Right ventricle myocardium superior (tissue), 1 donor: ENCODE data around the gene EIF4H. TPM values are rescaled to one million over a fixed set of nuclear protein-coding genes. Genes with fewer than 3 reads are reported as not detected.
"Not testable (repeated sequence)": the region's sequence is repeated elsewhere in the genome, so short reads cannot be mapped to it uniquely, and the experiment has no call there.

Source experiments
- ATAC-seq: fragments of 200-7000 bp; cut with Tn5 transposase; one replicate; pipeline ENCODE4 v1.9.1; 2020; ENCODE audit warnings: mild to moderate bottlenecking; ENCODE audit not compliant: poor library complexity
- DNase-seq: peaks from one replicate; pipeline ENCODE4 v3.0.0-alpha.2; 2020
- intact Hi-C: fragments of 100-400 bp; cut with DNase I; formaldehyde crosslinking; loops from one replicate; pipeline ENCODE4 v1.11.2; 2022
- total RNA-seq: library from RNA; stranded (reverse); fragmentation: NEBNext Ultra II Directional; extraction: Animal tissue kit (Norgen Biotek cat#: 25700); gene quantifications from one replicate; pipeline ENCODE4 v1.2.1, GENCODE V29; 2021
- donor health status: DM: no; HTN: yes; CAD: no; lungs with severe emphysema.

The EIF4H gene
- total RNA-seq, 1 donor from 2014 or later, result 166 TPM

DNA sequence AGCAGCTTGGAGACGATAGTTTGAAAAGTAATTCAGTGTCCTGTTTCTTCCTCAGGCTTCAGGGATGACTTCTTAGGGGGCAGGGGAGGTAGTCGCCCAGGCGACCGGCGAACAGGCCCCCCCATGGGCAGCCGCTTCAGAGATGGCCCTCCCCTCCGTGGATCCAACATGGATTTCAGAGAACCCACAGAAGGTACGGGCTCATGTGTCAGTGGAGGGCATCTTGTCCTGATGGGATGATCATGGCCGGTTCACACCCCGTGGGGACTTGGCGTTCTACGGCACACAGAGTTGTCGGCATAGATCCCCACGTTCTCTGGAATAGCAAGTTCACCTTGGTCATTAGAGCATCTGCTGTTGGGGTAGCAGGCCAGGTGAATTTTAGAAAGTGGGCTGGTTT, 20.5 kb downstream of the EIF4H start:
- intact Hi-C loops, result no loop called here
- no peak for DNase-seq
- ATAC-seq, result no peak

- DNase-seq, intact Hi-C loops, ATAC-seq: not testable (repeated sequence)
Measured at GRCh38 chr7:74195139-74195860, 21.1 kb downstream of the EIF4H start.

DNA sequence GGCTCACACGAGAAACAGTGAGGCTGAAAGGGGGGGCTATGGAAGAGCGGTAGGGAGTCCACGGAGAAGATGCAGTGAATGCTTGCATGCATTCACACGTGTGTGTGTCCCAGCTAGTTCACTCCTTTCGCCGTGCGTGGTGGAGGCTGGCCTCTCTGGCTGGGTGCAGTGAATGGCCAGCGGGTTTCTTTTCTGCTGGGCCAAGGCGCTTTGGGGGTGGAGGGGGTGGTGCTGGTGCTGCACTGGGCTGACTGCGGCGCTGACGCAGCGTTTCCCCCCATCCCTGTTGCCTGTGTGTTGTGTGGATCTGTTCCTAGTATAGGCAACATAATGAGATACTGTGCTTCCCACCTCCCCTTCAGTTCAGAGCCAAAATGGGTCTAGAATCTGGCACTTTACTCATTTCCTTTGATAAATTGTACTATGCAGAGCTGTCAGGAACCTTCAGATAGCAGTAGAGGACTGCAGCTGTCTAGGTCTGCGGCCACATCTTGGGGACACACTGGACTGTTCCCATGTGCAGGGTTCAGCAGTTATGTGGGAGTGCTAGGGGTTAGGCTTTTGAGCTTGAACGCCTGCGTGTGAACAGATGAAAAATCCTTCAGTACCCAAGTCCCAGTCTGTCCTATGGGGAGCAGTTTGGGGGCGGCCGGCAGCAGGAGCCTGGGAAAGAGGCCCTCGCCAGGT, 22.0 kb downstream of the EIF4H start:
- intact Hi-C loops, ATAC-seq, DNase-seq: not testable (repeated sequence)

GRCh38 chr7:74197449-74198124, 23.4 kb downstream of the EIF4H start:
- intact Hi-C loops, result no loop called here
- DNase-seq, result no peak
- no peak for ATAC-seq

DNA sequence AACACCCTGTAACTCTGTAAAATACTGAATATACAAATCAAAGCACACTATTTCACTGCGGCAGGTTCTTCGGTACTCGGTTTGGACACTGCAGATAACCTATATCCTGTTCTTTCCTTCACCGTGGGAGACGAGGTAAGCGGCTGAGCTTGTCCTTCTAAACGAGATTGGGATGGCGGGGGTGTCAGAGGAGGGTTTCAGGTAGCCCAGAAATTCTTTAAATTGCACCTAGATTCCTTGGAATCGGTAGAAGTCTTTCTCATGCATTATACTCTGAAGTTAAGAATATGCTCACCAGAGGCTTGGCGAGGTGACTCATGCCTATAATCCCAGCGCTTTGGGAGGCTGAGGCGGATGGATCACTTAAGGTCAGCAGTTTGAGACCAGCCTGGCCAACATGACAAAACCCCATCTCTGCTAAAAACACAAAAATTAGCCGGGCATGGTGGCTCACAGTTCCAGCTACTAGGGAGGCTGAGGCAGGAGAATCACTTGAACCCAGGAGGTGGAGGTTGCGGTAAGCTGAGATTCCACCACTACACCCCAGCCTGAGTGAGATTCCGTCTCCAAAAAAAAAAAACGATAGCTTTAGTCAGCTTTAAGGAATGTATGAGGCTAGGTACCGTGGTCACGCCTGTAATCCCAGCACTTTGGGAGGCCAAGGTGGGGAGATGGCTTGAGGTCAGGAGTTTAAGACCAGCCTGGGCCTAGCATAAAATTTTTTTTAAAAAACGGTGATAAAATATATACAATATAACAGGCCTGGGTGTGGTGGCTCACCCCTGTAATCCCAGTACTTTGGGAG, 25.6 kb downstream of the EIF4H start:
- ATAC-seq (no peak), DNase-seq (no peak)
- intact Hi-C loops, result no loop called here

DNA sequence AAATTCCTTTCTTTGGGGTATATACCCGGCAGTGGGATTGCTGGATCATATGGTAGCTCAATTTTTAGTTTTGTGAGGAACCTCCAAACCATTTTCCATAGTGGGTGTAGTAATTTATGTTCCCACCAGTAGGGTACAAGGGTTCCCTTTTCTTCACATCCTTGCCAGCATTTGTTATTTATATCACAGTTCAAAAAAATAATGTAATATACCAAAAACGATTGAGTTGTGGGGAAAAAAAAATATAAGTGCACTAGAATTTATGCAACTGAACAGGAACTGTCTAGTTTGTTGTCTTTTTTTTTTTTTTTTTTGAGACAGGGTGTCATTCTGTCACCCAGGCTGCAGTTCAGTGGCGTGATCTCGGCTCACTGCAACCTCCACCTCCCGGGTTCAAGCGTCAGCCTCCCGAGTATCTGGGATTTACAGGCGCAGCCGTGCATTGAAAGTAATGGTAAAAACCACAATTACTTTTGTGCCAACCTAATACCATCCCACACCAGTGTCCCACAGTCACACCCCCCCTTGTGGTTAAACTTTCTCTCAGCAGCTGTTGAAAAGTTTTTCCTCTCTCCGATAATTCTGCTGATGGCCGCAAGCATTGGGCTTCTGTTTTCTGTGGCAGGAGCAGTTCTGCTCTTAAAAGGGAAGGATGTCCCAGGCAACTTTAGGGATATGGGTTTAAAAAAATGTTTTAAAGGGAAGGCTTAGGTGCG, 28.8 kb downstream of the EIF4H start:
- no peak for DNase-seq
- intact Hi-C loops, result no loop called here
- ATAC-seq, result no peak

DNA sequence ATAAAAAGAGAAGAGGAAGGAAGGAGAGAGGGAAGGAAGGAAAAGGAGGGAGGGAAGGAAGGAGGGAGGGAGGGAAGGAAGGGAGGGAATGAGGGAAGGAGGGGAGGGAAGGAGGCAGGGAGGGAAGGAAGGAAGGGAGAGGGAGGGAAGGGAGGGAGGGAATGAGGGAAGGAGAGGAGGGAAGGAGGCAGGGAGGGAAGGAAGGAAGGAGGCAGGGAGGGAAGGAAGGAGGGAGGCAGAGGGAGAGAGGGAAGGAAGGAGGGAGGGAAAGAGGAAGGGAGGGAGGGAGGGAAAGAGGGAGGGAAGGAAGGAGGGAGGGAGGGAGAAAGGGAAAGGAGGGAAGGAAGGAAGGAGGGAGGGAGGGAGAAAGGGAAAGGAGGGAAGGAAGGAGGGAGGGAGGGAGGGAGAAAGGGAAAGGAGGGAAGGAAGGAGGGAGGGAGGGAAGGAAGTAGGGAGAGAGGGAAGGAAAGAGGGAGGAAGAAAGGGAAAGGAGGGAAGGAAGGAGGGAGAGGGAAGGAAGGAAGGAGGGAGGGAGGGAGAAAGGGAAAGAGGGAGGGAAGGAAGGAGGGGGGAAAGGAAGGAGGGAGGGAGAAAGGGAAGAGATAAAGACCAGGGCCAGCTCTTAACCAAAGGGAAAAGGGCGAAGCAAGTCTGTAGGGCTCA, 29.9 kb downstream of the EIF4H start:
- intact Hi-C loops, result no loop called here
- no peak for DNase-seq
- ATAC-seq, result no peak

DNA sequence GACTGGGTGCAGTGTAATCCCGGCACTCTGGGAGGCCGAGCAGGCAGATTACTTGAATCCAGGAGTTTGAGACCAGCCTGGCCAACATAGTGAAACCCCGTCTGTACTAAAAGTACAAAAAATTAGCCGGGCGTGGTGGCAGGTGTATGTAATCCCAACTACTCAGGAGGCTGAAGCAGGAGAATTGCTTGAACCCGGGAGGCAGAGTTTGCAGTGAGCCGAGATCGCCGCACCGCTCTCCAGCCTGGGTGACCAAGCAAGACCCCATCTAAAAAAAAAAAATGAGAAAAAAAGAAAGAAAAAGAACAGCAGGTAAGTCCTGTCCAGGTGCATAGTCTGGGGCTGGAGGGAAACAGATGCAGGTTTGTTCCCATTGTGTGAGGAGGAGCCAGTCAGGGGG, 31.9 kb downstream of the EIF4H start:
- peak; percentile 14 for DNase-seq
- ATAC-seq, intact Hi-C loops: not testable (repeated sequence)

GRCh38 chr7:74206589-74207120, 32.5 kb downstream of the EIF4H start:
- DNase-seq (peak; percentile 93), ATAC-seq (peak; percentile 87)
- intact Hi-C loops, result no loop called here

DNA sequence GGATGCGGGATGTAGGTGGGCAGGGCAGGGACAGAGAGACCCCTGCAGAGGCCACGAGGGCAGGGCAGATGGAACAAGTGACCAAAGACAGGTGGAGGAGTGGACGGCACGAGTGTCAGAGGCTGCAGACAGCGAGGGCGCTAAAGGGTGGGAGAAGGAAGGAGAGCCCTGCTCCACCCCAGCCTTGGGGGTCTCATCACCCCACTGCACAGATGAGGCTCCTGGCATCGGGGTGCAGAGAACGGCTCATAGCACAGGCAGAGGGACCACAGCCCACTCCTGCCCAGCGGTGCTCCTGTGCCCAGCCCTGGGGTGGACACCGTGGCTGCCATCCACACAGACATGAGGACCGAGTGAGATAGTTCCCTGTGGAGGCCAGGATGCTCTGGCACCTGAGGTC, 33.4 kb downstream of the EIF4H start:
- ATAC-seq (no peak), DNase-seq (peak; percentile 26)
- intact Hi-C loops, result no loop called here

GRCh38 chr7:74208241-74208640, 34.1 kb downstream of the EIF4H start:
- DNase-seq, ATAC-seq: not testable (repeated sequence)
- intact Hi-C loops, result loop anchor here (2.0 kb wide), 1 partner anchor 193 kb away; no protein-coding TSS in a partner anchor

- DNase-seq, result no peak
- intact Hi-C loops, result no loop called here
Measured at GRCh38 chr7:74212661-74213060, 38.5 kb downstream of the EIF4H start.

DNA sequence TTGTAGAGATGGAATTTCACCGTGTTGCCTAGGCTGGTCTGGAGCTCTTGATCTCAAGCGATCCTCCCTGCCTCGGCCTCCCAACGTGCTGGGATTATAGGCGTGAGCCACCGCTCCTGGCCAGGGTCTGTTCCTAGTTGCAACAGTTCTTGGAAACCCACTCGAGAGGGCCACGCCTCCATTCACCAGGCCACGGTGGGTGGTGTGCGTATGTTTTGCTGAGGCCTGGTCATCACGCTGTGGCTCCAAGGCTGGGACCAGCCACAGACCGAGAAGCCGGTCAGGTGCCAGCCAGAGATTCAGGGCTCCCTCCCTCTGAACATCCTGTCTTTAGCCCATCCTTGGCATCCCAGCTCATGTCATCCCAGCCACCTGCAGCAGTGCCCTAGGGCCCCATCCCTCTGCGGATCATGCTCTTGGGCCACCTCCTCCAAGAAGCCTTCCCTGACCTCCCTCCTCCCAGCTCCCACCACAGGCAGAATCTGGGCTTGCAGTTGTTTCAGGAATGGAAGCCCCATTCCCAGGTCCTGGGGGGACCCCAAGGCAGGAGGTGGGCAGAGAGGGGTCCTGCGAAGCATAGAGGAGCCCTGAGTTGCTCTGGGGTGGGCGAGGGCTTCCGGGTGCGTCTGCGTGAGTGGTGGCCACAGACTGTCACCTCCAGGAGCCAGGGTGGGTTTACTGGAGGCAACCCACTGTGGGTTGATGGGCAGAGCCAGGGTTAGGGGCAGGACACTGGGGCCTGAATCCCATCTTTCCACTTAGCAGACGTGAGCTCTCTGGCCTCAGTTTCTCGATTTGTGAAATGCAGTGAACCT, 40.9 kb downstream of the EIF4H start:
- intact Hi-C loops, result no loop called here
- DNase-seq, result no peak
- no peak for ATAC-seq

More at GRCh38 chr7:74212661-74213060, 38.5 kb downstream of the EIF4H start:
- no peak for ATAC-seq

DNA sequence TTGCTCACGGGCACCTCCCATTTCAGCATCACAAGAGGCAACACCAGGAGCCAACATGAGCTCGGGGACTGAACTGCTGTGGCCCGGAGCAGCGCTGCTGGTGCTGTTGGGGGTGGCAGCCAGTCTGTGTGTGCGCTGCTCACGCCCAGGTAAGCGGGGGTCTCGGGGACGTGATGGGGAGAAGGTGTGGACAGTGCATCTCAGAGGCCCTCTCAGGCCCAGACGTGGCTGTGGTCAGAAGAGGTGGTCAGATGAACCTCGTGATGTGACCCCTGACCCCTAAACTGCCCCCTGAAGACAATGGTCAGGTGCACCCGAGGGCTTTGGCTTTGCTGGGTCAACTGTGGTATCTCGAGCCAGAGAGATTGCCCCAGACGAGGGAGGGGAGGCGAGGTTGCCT, 41.8 kb downstream of the EIF4H start:
- DNase-seq, result no peak
- intact Hi-C loops, result no loop called here

GRCh38 chr7:74216361-74216761, 42.2 kb downstream of the EIF4H start:
- DNase-seq (no peak), ATAC-seq (no peak)
- intact Hi-C loops, result no loop called here

More for the DNA sequence above, 41.8 kb downstream of the EIF4H start:
- ATAC-seq, result no peak

GRCh38 chr7:74217455-74218342, 43.5 kb downstream of the EIF4H start:
- DNase-seq (no peak), ATAC-seq (peak; percentile 22)
- intact Hi-C loops, result no loop called here
